SU-DHL-6 (cell line): ENCODE data around the gene DIP2C.

Source experiments
- CTCF ChIP-seq: fragments of 200-600 bp; sonication (generic); IDR thresholded peaks from one replicate; pipeline ENCODE4 v1.5.1; 2017; ENCODE audit warnings: antibody characterized with exemption, mild to moderate bottlenecking, low read length, moderate library complexity; ENCODE audit not compliant: insufficient read depth, poor library complexity, severe bottlenecking
- EZH2phosphoT487 ChIP-seq: fragments of 200-600 bp; sonication (generic), shearing (Covaris generic); conservative IDR thresholded peaks from 2 replicates; pipeline ENCODE4 v1.6.1; 2018; ENCODE audit warnings: mild to moderate bottlenecking, antibody characterized with exemption, low read length, moderate library complexity, mixed read lengths

DNA sequence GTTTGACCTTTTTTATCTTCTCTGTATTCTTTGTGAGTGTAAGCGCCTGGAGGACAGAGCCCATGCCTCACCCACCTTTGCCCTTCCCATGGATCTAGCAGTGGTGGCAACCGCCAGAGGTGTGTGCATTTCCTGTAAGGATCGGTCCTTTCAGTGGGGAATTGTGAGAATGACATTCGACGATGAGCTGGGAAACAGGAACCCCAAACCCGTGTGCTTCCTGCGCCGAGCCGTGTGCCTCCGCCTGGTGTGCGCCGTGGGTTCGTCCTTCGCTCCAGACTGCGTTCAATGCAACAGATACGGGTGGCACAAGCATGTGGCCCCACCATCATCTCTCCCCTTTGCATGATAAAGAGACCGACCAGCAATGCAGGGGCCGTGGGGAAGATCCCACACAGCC, 1.7 kb upstream of the DIP2C start:
- no peak for TF ChIP-seq CTCF
- TF ChIP-seq EZH2phosphoT487 = no peak
